Embryonic facial prominence (tissue), 1 donor: ENCODE measurements around the gene RAB22A.

Experiments
- DNase-seq: peaks from one replicate; pipeline ENCODE4 v3.0.0-alpha.2; 2016; ENCODE audit errors: extremely low spot score

Gene RAB22A

GRCh38 chr20:58309591-58310290, at the start of gene RAB22A:
TSS of gene RAB22A (plus strand) at chr20:58309715. CDS start at chr20:58309977, 262 bp downstream.
- peak; percentile 54 for DNase-seq

GRCh38 chr20:58260006-58260405, 49.5 kb upstream of the RAB22A start:
- DNase-seq, result no peak

GRCh38 chr20:58261660-58262059, 47.9 kb upstream of the RAB22A start:
- no peak for DNase-seq

GRCh38 chr20:58264271-58264670, 45.2 kb upstream of the RAB22A start:
- no peak for DNase-seq

GRCh38 chr20:58267389-58268215, 41.9 kb upstream of the RAB22A start:
- DNase-seq, result no peak

GRCh38 chr20:58268421-58268821, 41.1 kb upstream of the RAB22A start:
- DNase-seq, result no peak

- no peak for DNase-seq
Observed at GRCh38 chr20:58268936-58269619, 40.4 kb upstream of the RAB22A start.

- DNase-seq, result no peak
Observed at GRCh38 chr20:58271606-58272351, 37.7 kb upstream of the RAB22A start.

GRCh38 chr20:58274384-58274783, 35.1 kb upstream of the RAB22A start:
- DNase-seq, result no peak

GRCh38 chr20:58277107-58277506, 32.4 kb upstream of the RAB22A start:
- no peak for DNase-seq

- no peak for DNase-seq
Observed at GRCh38 chr20:58277578-58278472, 31.7 kb upstream of the RAB22A start.

- no peak for DNase-seq
Observed at GRCh38 chr20:58286729-58287128, 22.8 kb upstream of the RAB22A start.

- DNase-seq, result no peak
Observed at GRCh38 chr20:58287638-58288037, 21.9 kb upstream of the RAB22A start.

- DNase-seq, result no peak
Observed at GRCh38 chr20:58289143-58289542, 20.4 kb upstream of the RAB22A start.

- DNase-seq, result no peak
Observed at GRCh38 chr20:58293453-58293852, 16.1 kb upstream of the RAB22A start.

- no peak for DNase-seq
Observed at GRCh38 chr20:58294497-58295455, 14.7 kb upstream of the RAB22A start.

GRCh38 chr20:58296051-58296837, 13.3 kb upstream of the RAB22A start:
- DNase-seq, result no peak

GRCh38 chr20:58297394-58297793, 12.1 kb upstream of the RAB22A start:
- DNase-seq, result no peak

GRCh38 chr20:58300321-58300720, 9.2 kb upstream of the RAB22A start:
- DNase-seq, result no peak
